ENCODE results near the gene DTX4.
A peak's percentile ranks its signal among the peaks of the same experiment; 100 is the strongest.

The DTX4 gene

GRCh38 chr11:59219836-59220235, 47.9 kb downstream of the DTX4 start:
- no peak for DNase-seq (ENCODE audit: low spot score)

- DNase-seq (ENCODE audit: low spot score), result no peak
These were observed 49.5 kb downstream of the DTX4 start for GRCh38 chr11:59221441-59221840.

GRCh38 chr11:59222464-59223060, 50.6 kb downstream of the DTX4 start:
- no peak for DNase-seq (ENCODE audit: low spot score)

- no peak for DNase-seq (ENCODE audit: low spot score)
These were observed 51.2 kb downstream of the DTX4 start for GRCh38 chr11:59223177-59223576.

GRCh38 chr11:59223611-59224010, 51.7 kb downstream of the DTX4 start:
- DNase-seq (ENCODE audit: low spot score), result no peak

- no peak for DNase-seq (ENCODE audit: low spot score)
These were observed 52.5 kb downstream of the DTX4 start for GRCh38 chr11:59224351-59224928.

GRCh38 chr11:59225017-59225416, 53.1 kb downstream of the DTX4 start:
- no peak for DNase-seq (ENCODE audit: low spot score)

- DNase-seq (ENCODE audit: low spot score), result no peak
These were observed 54.5 kb downstream of the DTX4 start for GRCh38 chr11:59226396-59226795.

- DNase-seq (ENCODE audit: low spot score), result no peak
These were observed 68.4 kb downstream of the DTX4 start for GRCh38 chr11:59240322-59240721.

GRCh38 chr11:59243633-59244032, 71.7 kb downstream of the DTX4 start:
- DNase-seq (ENCODE audit: low spot score), result no peak

GRCh38 chr11:59247531-59248227, 75.7 kb downstream of the DTX4 start:
- DNase-seq (ENCODE audit: low spot score), result peak; percentile 7

GRCh38 chr11:59249535-59249934, 77.6 kb downstream of the DTX4 start:
- DNase-seq (ENCODE audit: low spot score), result no peak

GRCh38 chr11:59253001-59253400, 81.1 kb downstream of the DTX4 start:
- DNase-seq (ENCODE audit: low spot score), result no peak

GRCh38 chr11:59254286-59254685, 82.4 kb downstream of the DTX4 start:
- DNase-seq (ENCODE audit: low spot score), result no peak

GRCh38 chr11:59255281-59255680, 83.3 kb downstream of the DTX4 start:
- no peak for DNase-seq (ENCODE audit: low spot score)
